Caco-2 (cell line): Measurements from ENCODE around the gene GALK2. TPM values are rescaled to one million over a fixed set of nuclear protein-coding genes. Genes with fewer than 3 reads are reported as not detected.

ENCODE experiments used
- BruUV-seq: library from RNA; stranded (reverse); fragments of 400-500 nt; replicated peaks from 2 replicates; lab custom pipeline; 2021; lab: Mats Ljungman, UMichigan
- CTCF ChIA-PET: fragments of 300-600 bp; sonication (Branson Sonifier 250); formaldehyde crosslinking; loops from one replicate; lab custom pipeline; 2022; ENCODE audit warnings: antibody characterized with exemption; lab: Charles Lee
- POLR2A ChIA-PET: fragments of 300-600 bp; sonication (Branson Sonifier 250); formaldehyde crosslinking; loops from one replicate; lab custom pipeline; 2022; ENCODE audit warnings: antibody characterized with exemption; lab: Charles Lee
- DNase-seq, 2 experiments: peaks; one replicate each; pipeline versions ENCODE4 v3.0.0 to v3.0.0-alpha.2; 2020 to 2022
- H3K27me3 ChIP-seq: replicated peaks from 2 replicates; pipeline ENCODE4 v1.6.0; 2011; ENCODE audit warnings: low read length; ENCODE audit not compliant: control insufficient read depth, insufficient read depth
- H3K36me3 ChIP-seq: 2 replicates; pipeline ENCODE4 v1.5.1; 2011; ENCODE audit warnings: low read length; ENCODE audit not compliant: control insufficient read depth, insufficient read depth
- H3K4me1 ChIP-seq: fragments of 250-450 bp; sonication (Bioruptor Pico); 2 replicates; pipeline ENCODE4 v1.5.1; 2020; ENCODE audit warnings: mild to moderate bottlenecking
- H3K4me3 ChIP-seq: 2 replicates; pipeline ENCODE4 v1.5.1; 2011; ENCODE audit warnings: low read depth, mild to moderate bottlenecking, control low read depth, low read length
- H3K9me3 ChIP-seq: fragments of 250-450 bp; sonication (Bioruptor Pico); 2 replicates; pipeline ENCODE4 v1.5.1; 2020; ENCODE audit warnings: mild to moderate bottlenecking, moderate library complexity
- H3K27ac Mint-ChIP-seq: one replicate; pipeline ENCODE4 v1.8.0; 2022; ENCODE audit warnings: mixed read lengths; ENCODE audit not compliant: unreplicated experiment
- H3K27me3 Mint-ChIP-seq: one replicate; pipeline ENCODE4 v1.8.0; 2022; ENCODE audit warnings: mixed read lengths; ENCODE audit not compliant: insufficient read depth, unreplicated experiment
- H3K36me3 Mint-ChIP-seq: one replicate; pipeline ENCODE4 v1.8.0; 2022; ENCODE audit warnings: mild to moderate bottlenecking, mixed read lengths; ENCODE audit not compliant: insufficient read depth, unreplicated experiment
- H3K4me1 Mint-ChIP-seq: one replicate; pipeline ENCODE4 v1.8.0; 2022; ENCODE audit warnings: low read depth, mixed read lengths; ENCODE audit not compliant: unreplicated experiment
- H3K4me3 Mint-ChIP-seq: one replicate; pipeline ENCODE4 v1.8.0; 2022; ENCODE audit warnings: mild to moderate bottlenecking, moderate library complexity, mixed read lengths; ENCODE audit not compliant: unreplicated experiment
- H3K9me3 Mint-ChIP-seq: one replicate; pipeline ENCODE4 v1.8.0; 2022; ENCODE audit warnings: mixed read lengths; ENCODE audit not compliant: unreplicated experiment
- intact Hi-C: fragments of 100-400 bp; cut with micrococcal nuclease; formaldehyde crosslinking; loops from one replicate; pipeline ENCODE4 v1.10.0; 2022; ENCODE audit not compliant: unreplicated experiment
- total RNA-seq: library from RNA; stranded (reverse); gene quantifications from 2 replicates; pipeline ENCODE4 v1.2.3, GENCODE V29; 2022
- TF ChIP-seq, protein P1 (sequence below), 2 experiments: fragments of 200-600 bp in 1 of 2; IDR thresholded peaks; 1 replicate in 1 of 2; 2 replicates in 1 of 2; pipeline versions ENCODE4 v1.5.1 to v1.8.0; 2011 to 2022; ENCODE audit warnings: antibody characterized with exemption in 1 of 2, control low read depth in 1 of 2, inconsistent platforms in 1 of 2, low read depth in 1 of 2, low read length in 1 of 2, mild to moderate bottlenecking in 1 of 2, moderate library complexity in 1 of 2; ENCODE audit not compliant: insufficient read depth in 1 of 2, severe bottlenecking in 1 of 2, unreplicated experiment in 1 of 2

GALK2 gene
- total RNA-seq, 1 experiment from 2014 or later = 25.5 TPM

DNA sequence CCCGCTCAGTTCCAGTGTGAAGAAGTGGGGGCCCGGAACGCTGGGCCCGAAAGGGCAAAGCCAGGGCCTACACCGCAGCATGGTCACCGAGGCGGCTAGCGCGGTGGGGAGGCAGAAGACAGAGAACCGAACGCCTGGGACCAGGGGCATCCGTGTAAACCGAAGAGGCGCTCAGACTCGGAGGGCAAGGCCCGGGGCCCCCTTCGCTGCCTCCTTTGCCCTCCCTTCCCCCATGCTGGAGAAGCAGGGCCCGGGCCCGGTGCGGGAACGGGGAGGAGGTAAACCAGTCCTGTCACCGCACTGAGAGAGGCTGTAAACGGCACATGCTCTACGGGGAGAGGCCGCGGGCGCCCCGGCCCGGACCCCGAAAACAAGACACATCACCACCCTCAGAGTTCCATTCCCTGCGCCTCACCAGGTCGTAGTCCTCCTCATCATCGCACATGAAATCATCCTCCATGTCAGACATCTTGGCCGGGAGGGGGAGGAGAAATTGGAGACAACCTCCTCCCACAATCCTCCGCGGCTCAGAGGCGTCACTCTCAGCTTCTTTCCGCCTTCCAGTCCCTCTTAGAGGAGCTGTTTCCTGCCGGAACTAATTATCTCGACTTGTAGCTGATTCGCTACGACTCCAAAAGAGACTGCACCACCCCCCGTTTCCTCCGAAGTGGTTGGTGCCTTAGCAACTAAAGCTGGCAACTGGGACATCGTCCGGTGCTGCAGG, 14.8 kb upstream of the GALK2 start, which contains the start of gene COPS2:
TSS of gene COPS2 (minus strand) at position 490 of the 724 bp plus-strand sequence. CDS start at position 469, 21 bp downstream.
- no peaks in the 10 kb centered on the region for H3K9me3 ChIP-seq
- no peaks in the 10 kb centered on the region for H3K27me3 ChIP-seq
- TSS peak; percentile 42 for BruUV-seq
- peak; percentile 94 to 95 for DNase-seq
- no peaks in the 10 kb centered on the region for H3K27me3 Mint-ChIP-seq
- no peaks in the 10 kb centered on the region for H3K4me1 ChIP-seq
- peak within 1 kb of the TSS; percentile 97 for H3K27ac Mint-ChIP-seq
- intact Hi-C loops = loop anchor here (1.0 to 5.0 kb wide), 3 partner anchors 15 to 278 kb away; partner anchors contain the start of genes EID1, GALK2 and SECISBP2L
- H3K36me3 Mint-ChIP-seq = peaks cover 10% of the 10 kb centered on the region
- ChIA-PET CTCF (interaction anchor here (0.8 to 1.3 kb wide), 4 partner anchors 9 to 180 kb away, joined by 4 to 7 read pairs (median 6); partner anchors contain the start of genes GALK2 and SECISBP2L), POLR2A (interaction anchor here (1.2 to 2.1 kb wide), 2 partner anchors 15 to 119 kb away, joined by 5 to 39 read pairs; partner anchors contain the start of gene GALK2)
- peaks cover 7% of the 10 kb centered on the region for H3K4me1 Mint-ChIP-seq
- H3K4me3 Mint-ChIP-seq = peak within 1 kb of the TSS; percentile 99
- H3K4me3 ChIP-seq = peak within 1 kb of the TSS; percentile 98
- TF ChIP-seq, protein P1, sequence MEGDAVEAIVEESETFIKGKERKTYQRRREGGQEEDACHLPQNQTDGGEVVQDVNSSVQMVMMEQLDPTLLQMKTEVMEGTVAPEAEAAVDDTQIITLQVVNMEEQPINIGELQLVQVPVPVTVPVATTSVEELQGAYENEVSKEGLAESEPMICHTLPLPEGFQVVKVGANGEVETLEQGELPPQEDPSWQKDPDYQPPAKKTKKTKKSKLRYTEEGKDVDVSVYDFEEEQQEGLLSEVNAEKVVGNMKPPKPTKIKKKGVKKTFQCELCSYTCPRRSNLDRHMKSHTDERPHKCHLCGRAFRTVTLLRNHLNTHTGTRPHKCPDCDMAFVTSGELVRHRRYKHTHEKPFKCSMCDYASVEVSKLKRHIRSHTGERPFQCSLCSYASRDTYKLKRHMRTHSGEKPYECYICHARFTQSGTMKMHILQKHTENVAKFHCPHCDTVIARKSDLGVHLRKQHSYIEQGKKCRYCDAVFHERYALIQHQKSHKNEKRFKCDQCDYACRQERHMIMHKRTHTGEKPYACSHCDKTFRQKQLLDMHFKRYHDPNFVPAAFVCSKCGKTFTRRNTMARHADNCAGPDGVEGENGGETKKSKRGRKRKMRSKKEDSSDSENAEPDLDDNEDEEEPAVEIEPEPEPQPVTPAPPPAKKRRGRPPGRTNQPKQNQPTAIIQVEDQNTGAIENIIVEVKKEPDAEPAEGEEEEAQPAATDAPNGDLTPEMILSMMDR (IDR thresholded peaks at IDR 0.05; ENCODE audit: insufficient read depth in 1 of 2, low read depth in 1 of 2, low read length in 1 of 2, severe bottlenecking in 1 of 2, unreplicated experiment in 1 of 2) = no peak
- no peaks in the 10 kb centered on the region for H3K36me3 ChIP-seq
- no peaks in the 10 kb centered on the region for H3K9me3 Mint-ChIP-seq

DNA sequence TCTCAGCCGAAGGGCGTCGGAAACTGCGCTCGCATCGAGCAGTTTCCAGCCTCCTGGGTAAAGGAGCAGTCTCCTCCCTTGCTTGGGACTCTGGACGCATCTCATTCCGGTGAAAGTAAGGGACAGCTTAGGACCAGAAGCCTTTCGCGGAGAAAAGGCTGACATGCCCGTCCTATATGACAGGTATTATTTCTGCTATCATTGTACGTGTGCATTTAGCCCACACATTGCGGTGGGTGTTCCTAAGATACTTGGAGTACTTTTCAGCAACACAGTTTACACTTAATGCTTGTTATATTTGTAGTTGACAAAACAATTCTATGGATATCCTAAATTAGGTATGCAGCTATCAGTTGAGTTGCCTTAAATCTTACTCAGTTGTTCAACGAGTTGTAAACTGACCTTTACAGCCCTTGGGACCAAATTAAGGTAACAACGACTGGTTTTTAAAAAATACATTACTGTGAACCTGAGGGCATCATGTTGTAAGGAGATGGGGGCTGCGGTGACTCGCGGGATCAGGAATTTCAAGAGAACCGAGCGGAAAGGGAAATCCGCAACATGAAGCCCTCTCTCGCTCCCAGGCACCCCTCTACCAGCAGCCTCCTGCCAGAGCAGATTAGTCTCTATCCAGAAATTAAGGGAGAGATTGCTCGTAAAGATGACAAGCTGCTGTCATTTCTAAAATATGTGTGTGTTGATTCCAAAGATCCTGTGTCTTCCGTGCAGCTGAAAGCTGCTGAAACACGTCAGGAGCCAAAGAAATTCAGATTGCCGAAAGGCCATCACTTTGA, 14.0 kb upstream of the GALK2 start:
- no peaks in the 10 kb centered on the region for H3K27me3 ChIP-seq
- CTCF ChIA-PET = interaction anchor here (0.8 to 1.3 kb wide), 4 partner anchors 10 to 180 kb away, joined by 4 to 7 read pairs (median 6); partner anchors contain the start of genes GALK2 and SECISBP2L
- POLR2A ChIA-PET = interaction anchor here (0.6 to 2.1 kb wide), 2 partner anchors 14 kb away, joined by 3 to 39 read pairs; partner anchors contain the start of gene GALK2
- TF ChIP-seq, protein P1 (IDR thresholded peaks at IDR 0.05; ENCODE audit: insufficient read depth in 1 of 2, low read depth in 1 of 2, low read length in 1 of 2, severe bottlenecking in 1 of 2, unreplicated experiment in 1 of 2) = no peak
- no peaks in the 10 kb centered on the region for H3K36me3 ChIP-seq
- no peak for DNase-seq
- TSS peak; percentile 49 for BruUV-seq
- Mint-ChIP-seq H3K27me3 (no peaks in the 10 kb centered on the region), H3K9me3 (no peaks in the 10 kb centered on the region), H3K4me1 (peaks cover 7% of the 10 kb centered on the region), H3K36me3 (peaks cover 10% of the 10 kb centered on the region), H3K27ac (peak overlapping the region; percentile 97), H3K4me3 (peak overlapping the region; percentile 99)
- intact Hi-C loops = loop anchor here (1.0 to 5.0 kb wide), 3 partner anchors 14 to 279 kb away; partner anchors contain the start of genes EID1, GALK2 and SECISBP2L
- no peaks in the 10 kb centered on the region for H3K4me1 ChIP-seq
- no peaks in the 10 kb centered on the region for H3K9me3 ChIP-seq
- H3K4me3 ChIP-seq = peak overlapping the region; percentile 98

DNA sequence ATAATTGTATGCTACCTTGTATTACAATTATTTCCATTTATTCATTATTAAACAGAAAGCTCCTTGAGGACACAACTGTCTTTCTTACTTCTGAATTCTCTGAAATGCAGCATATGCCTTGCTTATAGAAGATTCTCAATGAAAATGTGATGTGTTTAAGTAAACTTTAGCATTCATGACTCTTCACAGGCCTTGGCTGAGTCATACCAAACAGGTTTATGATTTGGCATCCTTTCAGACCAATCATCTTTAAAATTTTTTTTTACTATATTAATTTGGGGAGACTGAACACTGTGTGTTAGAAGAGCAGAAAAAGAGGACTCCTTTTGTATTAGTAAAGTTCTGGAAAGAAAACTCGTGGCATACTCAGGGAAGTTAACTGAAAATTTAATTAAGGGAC, 6.4 kb upstream of the GALK2 start:
- Mint-ChIP-seq H3K4me1 (no peaks in the 10 kb centered on the region), H3K36me3 (no peaks in the 10 kb centered on the region), H3K27ac (no peak overlapping the region), H3K27me3 (no peaks in the 10 kb centered on the region), H3K4me3 (no peak overlapping the region), H3K9me3 (no peaks in the 10 kb centered on the region)
- ChIA-PET POLR2A (no interaction called here), CTCF (no interaction called here)
- Histone ChIP-seq H3K27me3 (no peaks in the 10 kb centered on the region), H3K4me1 (no peaks in the 10 kb centered on the region), H3K36me3 (no peaks in the 10 kb centered on the region), H3K4me3 (no peak overlapping the region), H3K9me3 (no peaks in the 10 kb centered on the region)
- DNase-seq = no peak
- intact Hi-C loops = no loop called here
- no TSS peak for BruUV-seq
- TF ChIP-seq, protein P1 (IDR thresholded peaks at IDR 0.05; ENCODE audit: insufficient read depth in 1 of 2, low read depth in 1 of 2, low read length in 1 of 2, severe bottlenecking in 1 of 2, unreplicated experiment in 1 of 2) = no peak
